ENCODE data around the gene ILDR1. TPM values are rescaled to one million over a fixed set of nuclear protein-coding genes. Genes with fewer than 3 reads are reported as not detected.

The ILDR1 gene
- total and polyA plus RNA-seq, 2 donors = 0.76 to 2.1 TPM

GRCh38 chr3:122008166-122008565 is 13.9 kb downstream of the ILDR1 start:
- 98% methylated on average over 2 of the region's 2 CpGs for WGBS
- Histone ChIP-seq H3K27ac (ENCODE audit: low read depth in 1 of 2, low read length in 1 of 2) (no peak overlapping the region), H3K36me3 (ENCODE audit: control insufficient read depth in 2 of 2, insufficient read depth in 2 of 2, low read length in 1 of 2) (no peaks in the 10 kb centered on the region), H3K4me3 (ENCODE audit: low read length in 2 of 2) (no peak overlapping the region), H3K9me3 (ENCODE audit: control insufficient read depth in 2 of 2, insufficient read depth in 1 of 2, low read length in 1 of 2) (no peaks in the 10 kb centered on the region), H3K4me1 (ENCODE audit: control insufficient read depth in 2 of 2, insufficient read depth in 2 of 2, low read length in 2 of 2) (no peaks in the 10 kb centered on the region), H3K27me3 (ENCODE audit: control insufficient read depth in 2 of 2, insufficient read depth in 1 of 2, low read length in 1 of 2) (no peaks in the 10 kb centered on the region)
- no peak for DNase-seq (ENCODE audit: low read depth in 6 of 9, low spot score in 9 of 9)

- 92% methylated on average over 2 of the region's 2 CpGs for WGBS
These were observed 15.8 kb downstream of the ILDR1 start for GRCh38 chr3:122006267-122006666.

GRCh38 chr3:122004991-122005565 is 17.0 kb downstream of the ILDR1 start:
- Histone ChIP-seq H3K36me3 (ENCODE audit: control insufficient read depth in 2 of 2, insufficient read depth in 2 of 2, low read length in 1 of 2) (no peaks in the 10 kb centered on the region), H3K27ac (ENCODE audit: low read depth in 1 of 2, low read length in 1 of 2) (no peak overlapping the region), H3K4me1 (ENCODE audit: control insufficient read depth in 2 of 2, insufficient read depth in 2 of 2, low read length in 2 of 2) (no peaks in the 10 kb centered on the region), H3K27me3 (ENCODE audit: control insufficient read depth in 2 of 2, insufficient read depth in 1 of 2, low read length in 1 of 2) (no peaks in the 10 kb centered on the region), H3K9me3 (ENCODE audit: control insufficient read depth in 2 of 2, insufficient read depth in 1 of 2, low read length in 1 of 2) (no peaks in the 10 kb centered on the region), H3K4me3 (ENCODE audit: low read length in 2 of 2) (no peak overlapping the region)
- no peak for DNase-seq (ENCODE audit: low read depth in 6 of 9, low spot score in 9 of 9)
- WGBS = 96% methylated on average over 13 of the region's 13 CpGs

More at GRCh38 chr3:122006267-122006666, 15.8 kb downstream of the ILDR1 start:
- no peak for DNase-seq (ENCODE audit: low read depth in 6 of 9, low spot score in 9 of 9)
- no peak overlapping the region for H3K27ac ChIP-seq (ENCODE audit: low read depth in 1 of 2, low read length in 1 of 2)
- H3K4me3 ChIP-seq (ENCODE audit: low read length in 2 of 2) = no peak overlapping the region
- no peaks in the 10 kb centered on the region for H3K36me3 ChIP-seq (ENCODE audit: control insufficient read depth in 2 of 2, insufficient read depth in 2 of 2, low read length in 1 of 2)
- H3K9me3 ChIP-seq (ENCODE audit: control insufficient read depth in 2 of 2, insufficient read depth in 1 of 2, low read length in 1 of 2) = no peaks in the 10 kb centered on the region
- no peaks in the 10 kb centered on the region for H3K27me3 ChIP-seq (ENCODE audit: control insufficient read depth in 2 of 2, insufficient read depth in 1 of 2, low read length in 1 of 2)
- no peaks in the 10 kb centered on the region for H3K4me1 ChIP-seq (ENCODE audit: control insufficient read depth in 2 of 2, insufficient read depth in 2 of 2, low read length in 2 of 2)

GRCh38 chr3:122004107-122004506 is 17.9 kb downstream of the ILDR1 start:
- Histone ChIP-seq H3K9me3 (ENCODE audit: control insufficient read depth in 2 of 2, insufficient read depth in 1 of 2, low read length in 1 of 2) (no peaks in the 10 kb centered on the region), H3K27ac (ENCODE audit: low read depth in 1 of 2, low read length in 1 of 2) (no peak overlapping the region), H3K27me3 (ENCODE audit: control insufficient read depth in 2 of 2, insufficient read depth in 1 of 2, low read length in 1 of 2) (no peaks in the 10 kb centered on the region), H3K36me3 (ENCODE audit: control insufficient read depth in 2 of 2, insufficient read depth in 2 of 2, low read length in 1 of 2) (no peaks in the 10 kb centered on the region), H3K4me1 (ENCODE audit: control insufficient read depth in 2 of 2, insufficient read depth in 2 of 2, low read length in 2 of 2) (no peaks in the 10 kb centered on the region), H3K4me3 (ENCODE audit: low read length in 2 of 2) (no peak overlapping the region)
- 77% methylated on average over 2 of the region's 2 CpGs for WGBS
- DNase-seq (ENCODE audit: low read depth in 6 of 9, low spot score in 9 of 9) = no peak

GRCh38 chr3:122003606-122004005 is 18.4 kb downstream of the ILDR1 start:
- H3K4me3 ChIP-seq (ENCODE audit: low read length in 2 of 2) = no peak overlapping the region

GRCh38 chr3:122003112-122003511 is 18.9 kb downstream of the ILDR1 start:
- H3K27me3 ChIP-seq (ENCODE audit: control insufficient read depth in 2 of 2, insufficient read depth in 1 of 2, low read length in 1 of 2) = no peaks in the 10 kb centered on the region
- no peaks in the 10 kb centered on the region for H3K4me1 ChIP-seq (ENCODE audit: control insufficient read depth in 2 of 2, insufficient read depth in 2 of 2, low read length in 2 of 2)
- 46% methylated on average over 6 of the region's 6 CpGs for WGBS
- no peak overlapping the region for H3K4me3 ChIP-seq (ENCODE audit: low read length in 2 of 2)
- no peaks in the 10 kb centered on the region for H3K9me3 ChIP-seq (ENCODE audit: control insufficient read depth in 2 of 2, insufficient read depth in 1 of 2, low read length in 1 of 2)
- DNase-seq (ENCODE audit: low read depth in 6 of 9, low spot score in 9 of 9) = no peak
- H3K36me3 ChIP-seq (ENCODE audit: control insufficient read depth in 2 of 2, insufficient read depth in 2 of 2, low read length in 1 of 2) = no peaks in the 10 kb centered on the region
- H3K27ac ChIP-seq (ENCODE audit: low read depth in 1 of 2, low read length in 1 of 2) = peak overlapping the region in 1 of 2 donors; percentile 18

More at GRCh38 chr3:122003606-122004005, 18.4 kb downstream of the ILDR1 start:
- H3K36me3 ChIP-seq (ENCODE audit: control insufficient read depth in 2 of 2, insufficient read depth in 2 of 2, low read length in 1 of 2) = no peaks in the 10 kb centered on the region
- no peaks in the 10 kb centered on the region for H3K27me3 ChIP-seq (ENCODE audit: control insufficient read depth in 2 of 2, insufficient read depth in 1 of 2, low read length in 1 of 2)
- H3K4me1 ChIP-seq (ENCODE audit: control insufficient read depth in 2 of 2, insufficient read depth in 2 of 2, low read length in 2 of 2) = no peaks in the 10 kb centered on the region
- H3K27ac ChIP-seq (ENCODE audit: low read depth in 1 of 2, low read length in 1 of 2) = peak overlapping the region in 1 of 2 donors; percentile 5
- DNase-seq (ENCODE audit: low read depth in 6 of 9, low spot score in 9 of 9) = no peak
- no peaks in the 10 kb centered on the region for H3K9me3 ChIP-seq (ENCODE audit: control insufficient read depth in 2 of 2, insufficient read depth in 1 of 2, low read length in 1 of 2)
- 24% methylated on average over 1 of the region's 1 CpG for WGBS

- H3K27me3 ChIP-seq (ENCODE audit: control insufficient read depth in 2 of 2, insufficient read depth in 1 of 2, low read length in 1 of 2) = no peaks in the 10 kb centered on the region
- H3K27ac ChIP-seq (ENCODE audit: low read depth in 1 of 2, low read length in 1 of 2) = no peak overlapping the region
- no peaks in the 10 kb centered on the region for H3K9me3 ChIP-seq (ENCODE audit: control insufficient read depth in 2 of 2, insufficient read depth in 1 of 2, low read length in 1 of 2)
- DNase-seq (ENCODE audit: low read depth in 6 of 9, low spot score in 9 of 9) = no peak
- no peak overlapping the region for H3K4me3 ChIP-seq (ENCODE audit: low read length in 2 of 2)
- H3K4me1 ChIP-seq (ENCODE audit: control insufficient read depth in 2 of 2, insufficient read depth in 2 of 2, low read length in 2 of 2) = no peaks in the 10 kb centered on the region
- WGBS = 96% methylated on average over 7 of the region's 7 CpGs
- no peaks in the 10 kb centered on the region for H3K36me3 ChIP-seq (ENCODE audit: control insufficient read depth in 2 of 2, insufficient read depth in 2 of 2, low read length in 1 of 2)
These were observed 19.4 kb downstream of the ILDR1 start for GRCh38 chr3:122002611-122003010.

GRCh38 chr3:122001892-122002291 is 20.2 kb downstream of the ILDR1 start:
- Histone ChIP-seq H3K4me1 (ENCODE audit: control insufficient read depth in 2 of 2, insufficient read depth in 2 of 2, low read length in 2 of 2) (peaks cover 0 to 2% of the 10 kb centered on the region in 2 donors), H3K27me3 (ENCODE audit: control insufficient read depth in 2 of 2, insufficient read depth in 1 of 2, low read length in 1 of 2) (no peaks in the 10 kb centered on the region), H3K36me3 (ENCODE audit: control insufficient read depth in 2 of 2, insufficient read depth in 2 of 2, low read length in 1 of 2) (no peaks in the 10 kb centered on the region), H3K4me3 (ENCODE audit: low read length in 2 of 2) (no peak overlapping the region), H3K9me3 (ENCODE audit: control insufficient read depth in 2 of 2, insufficient read depth in 1 of 2, low read length in 1 of 2) (no peaks in the 10 kb centered on the region), H3K27ac (ENCODE audit: low read depth in 1 of 2, low read length in 1 of 2) (no peak overlapping the region)
- 96% methylated on average over 3 of the region's 3 CpGs for WGBS
- no peak for DNase-seq (ENCODE audit: low read depth in 6 of 9, low spot score in 9 of 9)

- no peak for DNase-seq (ENCODE audit: low read depth in 6 of 9, low spot score in 9 of 9)
- no peaks in the 10 kb centered on the region for H3K9me3 ChIP-seq (ENCODE audit: control insufficient read depth in 2 of 2, insufficient read depth in 1 of 2, low read length in 1 of 2)
- H3K4me3 ChIP-seq (ENCODE audit: low read length in 2 of 2) = no peak overlapping the region
- no peaks in the 10 kb centered on the region for H3K36me3 ChIP-seq (ENCODE audit: control insufficient read depth in 2 of 2, insufficient read depth in 2 of 2, low read length in 1 of 2)
- no peaks in the 10 kb centered on the region for H3K27me3 ChIP-seq (ENCODE audit: control insufficient read depth in 2 of 2, insufficient read depth in 1 of 2, low read length in 1 of 2)
- 97% methylated on average over 4 of the region's 4 CpGs for WGBS
- H3K4me1 ChIP-seq (ENCODE audit: control insufficient read depth in 2 of 2, insufficient read depth in 2 of 2, low read length in 2 of 2) = peaks cover 0 to 2% of the 10 kb centered on the region in 2 donors
- no peak overlapping the region for H3K27ac ChIP-seq (ENCODE audit: low read depth in 1 of 2, low read length in 1 of 2)
These were observed 21.0 kb downstream of the ILDR1 start for GRCh38 chr3:122000936-122001605.

Data from thymus (tissue), 11 donors.